Loucy (cell line): ENCODE measurements around the gene RAD51B.

Experiments
- EZH2phosphoT487 ChIP-seq: fragments of 200-600 bp; IDR thresholded peaks from 2 replicates; pipeline ENCODE4 v1.6.1; 2018; ENCODE audit warnings: antibody characterized with exemption, mild to moderate bottlenecking, moderate library complexity, borderline replicate concordance
- TF ChIP-seq, protein P1 (sequence below): fragments of 200-600 bp; sonication (generic); conservative IDR thresholded peaks from 2 replicates; pipeline ENCODE4 v1.5.1; 2014; ENCODE audit warnings: mild to moderate bottlenecking, antibody characterized with exemption, low read length

DNA sequence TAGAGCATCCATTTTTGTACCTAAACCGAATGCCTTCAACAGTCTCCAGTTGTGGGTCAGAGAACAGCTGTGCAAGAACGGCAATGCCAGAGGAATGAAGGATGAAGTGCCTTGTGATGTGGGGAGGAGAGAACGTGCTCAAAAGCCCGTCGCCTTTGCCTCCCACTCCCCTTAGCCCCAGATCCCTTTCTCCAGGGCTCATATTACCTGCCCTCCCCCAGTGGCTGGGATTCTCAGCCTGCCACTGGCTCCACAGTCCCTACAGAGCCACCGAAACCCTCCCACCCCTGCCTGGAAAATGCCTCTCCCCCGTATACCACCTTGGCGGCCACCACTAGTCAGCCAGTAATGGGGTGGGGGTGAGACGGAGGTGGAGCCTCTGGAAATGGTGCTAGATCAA is 814.8 kb downstream of the RAD51B start:
- TF ChIP-seq, protein P1, sequence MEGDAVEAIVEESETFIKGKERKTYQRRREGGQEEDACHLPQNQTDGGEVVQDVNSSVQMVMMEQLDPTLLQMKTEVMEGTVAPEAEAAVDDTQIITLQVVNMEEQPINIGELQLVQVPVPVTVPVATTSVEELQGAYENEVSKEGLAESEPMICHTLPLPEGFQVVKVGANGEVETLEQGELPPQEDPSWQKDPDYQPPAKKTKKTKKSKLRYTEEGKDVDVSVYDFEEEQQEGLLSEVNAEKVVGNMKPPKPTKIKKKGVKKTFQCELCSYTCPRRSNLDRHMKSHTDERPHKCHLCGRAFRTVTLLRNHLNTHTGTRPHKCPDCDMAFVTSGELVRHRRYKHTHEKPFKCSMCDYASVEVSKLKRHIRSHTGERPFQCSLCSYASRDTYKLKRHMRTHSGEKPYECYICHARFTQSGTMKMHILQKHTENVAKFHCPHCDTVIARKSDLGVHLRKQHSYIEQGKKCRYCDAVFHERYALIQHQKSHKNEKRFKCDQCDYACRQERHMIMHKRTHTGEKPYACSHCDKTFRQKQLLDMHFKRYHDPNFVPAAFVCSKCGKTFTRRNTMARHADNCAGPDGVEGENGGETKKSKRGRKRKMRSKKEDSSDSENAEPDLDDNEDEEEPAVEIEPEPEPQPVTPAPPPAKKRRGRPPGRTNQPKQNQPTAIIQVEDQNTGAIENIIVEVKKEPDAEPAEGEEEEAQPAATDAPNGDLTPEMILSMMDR, result no peak
- no peak for TF ChIP-seq EZH2phosphoT487
